HepG2 (cell line): ENCODE measurements around the gene TLE7. TPM values are rescaled to one million over a fixed set of nuclear protein-coding genes. Genes with fewer than 3 reads are reported as not detected.

Source experiments
- ATF7 ChIP-seq, 2 experiments: fragments of 450-650 bp in 1 of 2; sonication (generic) in 1 of 2; formaldehyde crosslinking in 1 of 2; IDR thresholded peaks; 2 replicates each; pipeline versions ENCODE4 v1.4.0 to v1.6.1; 2016 to 2020; ENCODE audit warnings: antibody characterized with exemption in 1 of 2, mild to moderate bottlenecking in 1 of 2, missing genetic modification reagents in 1 of 2
- ATF7-NPFF ChIP-seq: sonication (generic); formaldehyde crosslinking; IDR thresholded peaks from 2 replicates; pipeline ENCODE4 v1.8.1; 2023; ENCODE audit warnings: mild to moderate bottlenecking, low read depth, missing genetic modification reagents, moderate library complexity
- IRF2 ChIP-seq: IDR thresholded peaks from 2 replicates; pipeline ENCODE4 v1.6.1; 2018; ENCODE audit warnings: missing genetic modification reagents, missing compliant biosample characterization
- TAF1 ChIP-seq: sonication (generic); formaldehyde crosslinking; IDR thresholded peaks from 2 replicates; pipeline ENCODE4 v1.4.0; 2020; ENCODE audit warnings: missing genetic modification reagents
- ZNF10 ChIP-seq: sonication (generic); formaldehyde crosslinking; IDR thresholded peaks from 2 replicates; pipeline ENCODE4 v1.4.0; 2020; ENCODE audit warnings: mild to moderate bottlenecking, low read depth, missing genetic modification reagents, borderline replicate concordance
- ZNF20 ChIP-seq: sonication (generic); formaldehyde crosslinking; IDR thresholded peaks from 2 replicates; pipeline ENCODE4 v1.4.0; 2020; ENCODE audit warnings: mild to moderate bottlenecking, moderate library complexity, missing genetic modification reagents
- ZNF260 ChIP-seq: sonication (generic); formaldehyde crosslinking; IDR thresholded peaks from 2 replicates; pipeline ENCODE4 v1.4.0; 2020; ENCODE audit warnings: missing genetic modification reagents, low read depth, mild to moderate bottlenecking, borderline replicate concordance
- ZNF547 ChIP-seq: sonication (generic); formaldehyde crosslinking; IDR thresholded peaks from 2 replicates; pipeline ENCODE4 v1.5.1; 2020; ENCODE audit warnings: mild to moderate bottlenecking, missing genetic modification reagents
- ZNF556 ChIP-seq: sonication (generic); formaldehyde crosslinking; IDR thresholded peaks from 2 replicates; pipeline ENCODE4 v1.4.0; 2020; ENCODE audit warnings: mild to moderate bottlenecking, missing genetic modification reagents, borderline replicate concordance
- ZNF883 ChIP-seq: sonication (generic); formaldehyde crosslinking; IDR thresholded peaks from 2 replicates; pipeline ENCODE4 v1.5.1; 2020; ENCODE audit warnings: mild to moderate bottlenecking, missing genetic modification reagents; ENCODE audit errors: not compliant biosample characterization
- polyA plus RNA-seq, 8 experiments: library from polyadenylated mRNA; depleted of rRNA in 3 of 8; stranded (reverse) in 7 of 8; unstranded in 1 of 8; fragments of >200 nt; fragmentation: Illumina TruSeq in 4 of 8; extraction: Trizol in 4 of 8; gene quantifications; 2 replicates each; pipeline versions ENCODE4 v1.2.1 to v1.2.3, GENCODE V29; 2011 to 2016; ENCODE audit warnings: low read depth in 4 of 8, missing spikeins in 1 of 8, mixed read lengths in 1 of 8; ENCODE audit not compliant: insufficient read depth in 1 of 8
- total RNA-seq, 5 experiments: library from RNA; depleted of rRNA; stranded (reverse); fragments of >200 nt; fragmentation: Illumina TruSeq; extraction: Trizol; gene quantifications; 2 replicates each; pipeline ENCODE4 v1.2.3, GENCODE V29; 2016; ENCODE audit warnings: low read depth in 1 of 5
- TF ChIP-seq, protein P1 (sequence below): sonication (generic); formaldehyde crosslinking; IDR thresholded peaks from 2 replicates; pipeline ENCODE4 v1.5.0; 2020; ENCODE audit warnings: missing genetic modification reagents, mild to moderate bottlenecking, borderline replicate concordance
- TF ChIP-seq, protein P2 (sequence below): sonication (generic); formaldehyde crosslinking; IDR thresholded peaks from 2 replicates; pipeline ENCODE4 v1.5.0; 2020; ENCODE audit warnings: missing genetic modification reagents
- TF ChIP-seq, protein P3 (sequence below): sonication (generic); formaldehyde crosslinking; IDR thresholded peaks from 2 replicates; pipeline ENCODE4 v1.4.0; 2020; ENCODE audit warnings: missing genetic modification reagents, low read depth, mild to moderate bottlenecking, borderline replicate concordance
- TF ChIP-seq, protein P4 (sequence below): conservative IDR thresholded peaks from 2 replicates; pipeline ENCODE4 v1.6.1; 2018; ENCODE audit warnings: missing genetic modification reagents
- TF ChIP-seq, protein P5 (sequence below): IDR thresholded peaks from 2 replicates; pipeline ENCODE4 v1.6.1; 2016; ENCODE audit warnings: control low read depth
- TF ChIP-seq, protein P6 (sequence below): sonication (generic); formaldehyde crosslinking; IDR thresholded peaks from 2 replicates; pipeline ENCODE4 v1.5.1; 2020; ENCODE audit warnings: missing genetic modification reagents, mild to moderate bottlenecking, borderline replicate concordance
- TF ChIP-seq, protein P7 (sequence below), 2 experiments: sonication (generic) in 1 of 2; formaldehyde crosslinking in 1 of 2; IDR thresholded peaks; 2 replicates each; pipeline versions ENCODE4 v1.4.0 to v1.6.1; 2018 to 2020; ENCODE audit warnings: missing genetic modification reagents in 2 of 2, borderline replicate concordance in 1 of 2, low read depth in 1 of 2, mild to moderate bottlenecking in 1 of 2, missing biosample characterization in 1 of 2

TLE7 gene
- total and polyA plus RNA-seq, 2 of the 13 experiments (the other 11 are each of a cell fraction or from before 2014, with no cell fraction given), result not detected

DNA sequence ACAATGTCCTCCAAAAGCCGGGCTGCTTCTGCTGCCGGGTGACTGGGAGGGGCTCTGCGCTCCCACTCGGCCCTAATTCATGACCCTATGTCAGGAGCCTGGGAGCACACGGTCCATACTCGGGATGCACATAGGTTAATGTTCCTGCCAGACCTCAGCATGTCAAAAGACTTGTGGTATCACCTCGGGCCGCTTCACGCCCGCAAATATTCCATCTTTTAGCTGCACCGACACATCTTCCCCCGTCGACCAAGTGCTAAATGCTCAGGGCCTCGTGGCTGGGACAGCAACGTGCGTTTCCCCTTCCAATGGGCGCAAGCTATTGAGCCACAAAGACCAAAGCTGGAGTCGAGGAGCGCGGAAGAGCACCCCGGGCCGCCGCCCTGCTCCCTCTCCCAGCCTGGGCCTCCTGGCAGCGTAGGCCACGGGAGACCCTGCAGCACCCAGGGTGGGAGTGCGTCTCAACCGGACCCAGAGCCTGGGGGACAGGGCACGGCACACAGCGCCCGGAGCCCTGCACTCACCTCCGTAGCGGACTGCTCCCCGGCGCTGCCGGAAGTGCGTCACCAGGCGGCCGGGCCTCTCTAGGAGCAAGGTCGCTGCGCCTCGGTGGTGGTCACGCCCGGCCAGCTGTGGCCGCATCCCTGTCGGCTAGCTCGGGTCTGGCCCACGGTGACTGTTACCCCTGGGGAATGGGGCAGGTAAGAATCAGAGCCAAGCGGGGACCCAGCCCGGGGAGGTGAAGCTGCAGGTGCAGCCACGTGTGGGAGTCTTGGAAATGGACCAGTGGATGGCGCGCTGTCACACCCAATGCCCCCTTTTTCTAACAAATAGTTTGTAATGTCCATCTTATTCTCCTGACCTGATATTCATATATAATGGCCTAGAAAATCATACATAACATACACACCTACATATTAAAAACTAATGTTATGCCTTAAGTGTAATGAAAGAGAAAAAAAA lies 20.1 kb upstream of the TLE7 start, which contains the start of gene ZNF23 (continued):
- TF ChIP-seq IRF2 (CRISPR knock-in tag) (peak; percentile 99), ZNF260 (CRISPR knock-in tag) (0 out of 2 replicates have a peak, but pooled peaks have one; percentile 56), ZNF547 (CRISPR knock-in tag) (peak; percentile 93; the same call in 1 of the 2 replicates), ATF7-NPFF (CRISPR knock-in tag) (peak; percentile 88), ZNF883 (CRISPR knock-in tag) (peak; percentile 98), TAF1 (CRISPR knock-in tag) (peak; percentile 98), ATF7 (IDR thresholded peaks at IDR 0.05) (no peak), ATF7 (CRISPR knock-in tag; IDR thresholded peaks at IDR 0.05) (peak; percentile 84; the same call in 1 of the 2 replicates), ZNF10 (CRISPR knock-in tag) (0 out of 2 replicates have a peak, but pooled peaks have one; percentile 48), ZNF556 (CRISPR knock-in tag) (no peak; the same call in 1 of the 2 replicates), ZNF20 (CRISPR knock-in tag) (no peak)
- TF ChIP-seq, protein P1, sequence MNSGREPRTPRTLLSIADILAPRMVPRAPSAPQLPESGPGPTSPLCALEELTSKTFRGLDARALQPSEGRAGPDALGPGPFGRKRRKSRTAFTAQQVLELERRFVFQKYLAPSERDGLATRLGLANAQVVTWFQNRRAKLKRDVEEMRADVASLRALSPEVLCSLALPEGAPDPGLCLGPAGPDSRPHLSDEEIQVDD, result no peak
- TF ChIP-seq, protein P2, sequence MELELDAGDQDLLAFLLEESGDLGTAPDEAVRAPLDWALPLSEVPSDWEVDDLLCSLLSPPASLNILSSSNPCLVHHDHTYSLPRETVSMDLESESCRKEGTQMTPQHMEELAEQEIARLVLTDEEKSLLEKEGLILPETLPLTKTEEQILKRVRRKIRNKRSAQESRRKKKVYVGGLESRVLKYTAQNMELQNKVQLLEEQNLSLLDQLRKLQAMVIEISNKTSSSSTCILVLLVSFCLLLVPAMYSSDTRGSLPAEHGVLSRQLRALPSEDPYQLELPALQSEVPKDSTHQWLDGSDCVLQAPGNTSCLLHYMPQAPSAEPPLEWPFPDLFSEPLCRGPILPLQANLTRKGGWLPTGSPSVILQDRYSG (CRISPR knock-in tag), result no peak
- TF ChIP-seq, protein P3, sequence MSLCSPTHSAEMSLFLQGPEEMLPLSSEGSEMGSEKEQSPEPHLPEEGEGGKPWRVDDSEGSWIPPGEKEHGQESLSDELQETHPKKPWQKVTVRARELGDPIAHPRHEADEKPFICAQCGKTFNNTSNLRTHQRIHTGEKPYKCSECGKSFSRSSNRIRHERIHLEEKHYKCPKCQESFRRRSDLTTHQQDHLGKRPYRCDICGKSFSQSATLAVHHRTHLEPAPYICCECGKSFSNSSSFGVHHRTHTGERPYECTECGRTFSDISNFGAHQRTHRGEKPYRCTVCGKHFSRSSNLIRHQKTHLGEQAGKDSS (CRISPR knock-in tag), result peak; percentile 76
- TF ChIP-seq, protein P4, sequence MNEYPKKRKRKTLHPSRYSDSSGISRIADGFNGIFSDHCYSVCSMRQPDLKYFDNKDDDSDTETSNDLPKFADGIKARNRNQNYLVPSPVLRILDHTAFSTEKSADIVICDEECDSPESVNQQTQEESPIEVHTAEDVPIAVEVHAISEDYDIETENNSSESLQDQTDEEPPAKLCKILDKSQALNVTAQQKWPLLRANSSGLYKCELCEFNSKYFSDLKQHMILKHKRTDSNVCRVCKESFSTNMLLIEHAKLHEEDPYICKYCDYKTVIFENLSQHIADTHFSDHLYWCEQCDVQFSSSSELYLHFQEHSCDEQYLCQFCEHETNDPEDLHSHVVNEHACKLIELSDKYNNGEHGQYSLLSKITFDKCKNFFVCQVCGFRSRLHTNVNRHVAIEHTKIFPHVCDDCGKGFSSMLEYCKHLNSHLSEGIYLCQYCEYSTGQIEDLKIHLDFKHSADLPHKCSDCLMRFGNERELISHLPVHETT (CRISPR knock-in tag), result peak; percentile 88
- TF ChIP-seq, protein P5, sequence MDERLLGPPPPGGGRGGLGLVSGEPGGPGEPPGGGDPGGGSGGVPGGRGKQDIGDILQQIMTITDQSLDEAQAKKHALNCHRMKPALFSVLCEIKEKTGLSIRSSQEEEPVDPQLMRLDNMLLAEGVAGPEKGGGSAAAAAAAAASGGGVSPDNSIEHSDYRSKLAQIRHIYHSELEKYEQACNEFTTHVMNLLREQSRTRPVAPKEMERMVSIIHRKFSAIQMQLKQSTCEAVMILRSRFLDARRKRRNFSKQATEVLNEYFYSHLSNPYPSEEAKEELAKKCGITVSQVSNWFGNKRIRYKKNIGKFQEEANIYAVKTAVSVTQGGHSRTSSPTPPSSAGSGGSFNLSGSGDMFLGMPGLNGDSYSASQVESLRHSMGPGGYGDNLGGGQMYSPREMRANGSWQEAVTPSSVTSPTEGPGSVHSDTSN (CRISPR knock-in tag), result no peak
- TF ChIP-seq, protein P6, sequence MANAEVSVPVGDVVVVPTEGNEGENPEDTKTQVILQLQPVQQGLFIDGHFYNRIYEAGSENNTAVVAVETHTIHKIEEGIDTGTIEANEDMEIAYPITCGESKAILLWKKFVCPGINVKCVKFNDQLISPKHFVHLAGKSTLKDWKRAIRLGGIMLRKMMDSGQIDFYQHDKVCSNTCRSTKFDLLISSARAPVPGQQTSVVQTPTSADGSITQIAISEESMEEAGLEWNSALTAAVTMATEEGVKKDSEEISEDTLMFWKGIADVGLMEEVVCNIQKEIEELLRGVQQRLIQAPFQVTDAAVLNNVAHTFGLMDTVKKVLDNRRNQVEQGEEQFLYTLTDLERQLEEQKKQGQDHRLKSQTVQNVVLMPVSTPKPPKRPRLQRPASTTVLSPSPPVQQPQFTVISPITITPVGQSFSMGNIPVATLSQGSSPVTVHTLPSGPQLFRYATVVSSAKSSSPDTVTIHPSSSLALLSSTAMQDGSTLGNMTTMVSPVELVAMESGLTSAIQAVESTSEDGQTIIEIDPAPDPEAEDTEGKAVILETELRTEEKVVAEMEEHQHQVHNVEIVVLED (CRISPR knock-in tag), result peak; percentile 93
- TF ChIP-seq, protein P7, sequence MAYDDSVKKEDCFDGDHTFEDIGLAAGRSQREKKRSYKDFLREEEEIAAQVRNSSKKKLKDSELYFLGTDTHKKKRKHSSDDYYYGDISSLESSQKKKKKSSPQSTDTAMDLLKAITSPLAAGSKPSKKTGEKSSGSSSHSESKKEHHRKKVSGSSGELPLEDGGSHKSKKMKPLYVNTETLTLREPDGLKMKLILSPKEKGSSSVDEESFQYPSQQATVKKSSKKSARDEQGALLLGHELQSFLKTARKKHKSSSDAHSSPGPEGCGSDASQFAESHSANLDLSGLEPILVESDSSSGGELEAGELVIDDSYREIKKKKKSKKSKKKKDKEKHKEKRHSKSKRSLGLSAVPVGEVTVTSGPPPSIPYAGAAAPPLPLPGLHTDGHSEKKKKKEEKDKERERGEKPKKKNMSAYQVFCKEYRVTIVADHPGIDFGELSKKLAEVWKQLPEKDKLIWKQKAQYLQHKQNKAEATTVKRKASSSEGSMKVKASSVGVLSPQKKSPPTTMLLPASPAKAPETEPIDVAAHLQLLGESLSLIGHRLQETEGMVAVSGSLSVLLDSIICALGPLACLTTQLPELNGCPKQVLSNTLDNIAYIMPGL (CRISPR knock-in tag; IDR thresholded peaks at IDR 0.05; ENCODE audit: borderline replicate concordance in 1 of 2, low read depth in 1 of 2), result peak; percentile 88 to 97
